ENCODE measurements around the gene CHD6.

Gene CHD6

GRCh38 chr20:41375846-41376245, 242.3 kb downstream of the CHD6 start:
- H3K9ac ChIP-seq (ENCODE audit: insufficient read length), result no peak overlapping the region
- no peaks in the 10 kb centered on the region for H3K9me3 ChIP-seq (ENCODE audit: low read depth, low read length)
- no peak overlapping the region for H3K4me3 ChIP-seq
- TF ChIP-seq FOXP2 (optimal IDR thresholded peaks at IDR 0.05; ENCODE audit: control extremely low read depth, extremely low read length, insufficient read depth) (no peak), POLR2AphosphoS5 (IDR thresholded peaks at IDR 0.05; ENCODE audit: borderline replicate concordance, low read depth, low read length) (no peak), EZH2 (IDR thresholded peaks at IDR 0.05) (no peak)
- DNase-seq (ENCODE audit: low read depth, low spot score), result no peak
- H3K27ac ChIP-seq, result no peak overlapping the region
- H3K36me3 ChIP-seq (ENCODE audit: insufficient read depth, low read length), result no peaks in the 10 kb centered on the region

- Histone ChIP-seq H3K9me3 (ENCODE audit: low read depth, low read length) (no peaks in the 10 kb centered on the region), H3K36me3 (ENCODE audit: insufficient read depth, low read length) (no peaks in the 10 kb centered on the region), H3K9ac (ENCODE audit: insufficient read length) (no peak overlapping the region), H3K4me3 (no peak overlapping the region), H3K27ac (no peak overlapping the region)
- TF ChIP-seq FOXP2 (optimal IDR thresholded peaks at IDR 0.05; ENCODE audit: control extremely low read depth, extremely low read length, insufficient read depth), result no peak
- TF ChIP-seq EZH2 (IDR thresholded peaks at IDR 0.05), result no peak
- TF ChIP-seq POLR2AphosphoS5 (IDR thresholded peaks at IDR 0.05; ENCODE audit: borderline replicate concordance, low read depth, low read length), result no peak
- DNase-seq (ENCODE audit: low read depth, low spot score), result no peak
Measured at GRCh38 chr20:41373931-41374920, 244.0 kb downstream of the CHD6 start.

GRCh38 chr20:41373251-41373783, 244.9 kb downstream of the CHD6 start:
- TF ChIP-seq POLR2AphosphoS5 (IDR thresholded peaks at IDR 0.05; ENCODE audit: borderline replicate concordance, low read depth, low read length) (no peak), EZH2 (IDR thresholded peaks at IDR 0.05) (no peak), FOXP2 (optimal IDR thresholded peaks at IDR 0.05; ENCODE audit: control extremely low read depth, extremely low read length, insufficient read depth) (no peak)
- Histone ChIP-seq H3K27ac (no peak overlapping the region), H3K9me3 (ENCODE audit: low read depth, low read length) (no peaks in the 10 kb centered on the region), H3K4me3 (no peak overlapping the region), H3K9ac (ENCODE audit: insufficient read length) (no peak overlapping the region), H3K36me3 (ENCODE audit: insufficient read depth, low read length) (no peaks in the 10 kb centered on the region)
- no peak for DNase-seq (ENCODE audit: low read depth, low spot score)

- Histone ChIP-seq H3K27ac (no peak overlapping the region), H3K36me3 (ENCODE audit: insufficient read depth, low read length) (no peaks in the 10 kb centered on the region), H3K9me3 (ENCODE audit: low read depth, low read length) (no peaks in the 10 kb centered on the region), H3K9ac (ENCODE audit: insufficient read length) (no peak overlapping the region), H3K4me3 (no peak overlapping the region)
- DNase-seq (ENCODE audit: low read depth, low spot score), result no peak
- TF ChIP-seq POLR2AphosphoS5 (IDR thresholded peaks at IDR 0.05; ENCODE audit: borderline replicate concordance, low read depth, low read length) (no peak), EZH2 (IDR thresholded peaks at IDR 0.05) (no peak), FOXP2 (optimal IDR thresholded peaks at IDR 0.05; ENCODE audit: control extremely low read depth, extremely low read length, insufficient read depth) (no peak)
Measured at GRCh38 chr20:41371371-41371770, 246.8 kb downstream of the CHD6 start.

- Histone ChIP-seq H3K9ac (ENCODE audit: insufficient read length) (no peak overlapping the region), H3K9me3 (ENCODE audit: low read depth, low read length) (no peaks in the 10 kb centered on the region), H3K4me3 (no peak overlapping the region), H3K27ac (no peak overlapping the region), H3K36me3 (ENCODE audit: insufficient read depth, low read length) (no peaks in the 10 kb centered on the region)
- no peak for DNase-seq (ENCODE audit: low read depth, low spot score)
- TF ChIP-seq EZH2 (IDR thresholded peaks at IDR 0.05), result no peak
- no peak for TF ChIP-seq FOXP2 (optimal IDR thresholded peaks at IDR 0.05; ENCODE audit: control extremely low read depth, extremely low read length, insufficient read depth)
- no peak for TF ChIP-seq POLR2AphosphoS5 (IDR thresholded peaks at IDR 0.05; ENCODE audit: borderline replicate concordance, low read depth, low read length)
Measured at GRCh38 chr20:41370176-41370575, 248.0 kb downstream of the CHD6 start.

GRCh38 chr20:41369673-41370072, 248.5 kb downstream of the CHD6 start:
- no peak overlapping the region for H3K9ac ChIP-seq (ENCODE audit: insufficient read length)
- no peak for DNase-seq (ENCODE audit: low read depth, low spot score)
- H3K36me3 ChIP-seq (ENCODE audit: insufficient read depth, low read length), result no peaks in the 10 kb centered on the region
- no peak overlapping the region for H3K4me3 ChIP-seq
- no peaks in the 10 kb centered on the region for H3K9me3 ChIP-seq (ENCODE audit: low read depth, low read length)
- no peak for TF ChIP-seq FOXP2 (optimal IDR thresholded peaks at IDR 0.05; ENCODE audit: control extremely low read depth, extremely low read length, insufficient read depth)
- TF ChIP-seq POLR2AphosphoS5 (IDR thresholded peaks at IDR 0.05; ENCODE audit: borderline replicate concordance, low read depth, low read length), result no peak
- TF ChIP-seq EZH2 (IDR thresholded peaks at IDR 0.05), result no peak
- H3K27ac ChIP-seq, result no peak overlapping the region

- Histone ChIP-seq H3K4me3 (no peak overlapping the region), H3K9me3 (ENCODE audit: low read depth, low read length) (no peaks in the 10 kb centered on the region), H3K27ac (no peak overlapping the region), H3K9ac (ENCODE audit: insufficient read length) (no peak overlapping the region), H3K36me3 (ENCODE audit: insufficient read depth, low read length) (no peaks in the 10 kb centered on the region)
- TF ChIP-seq POLR2AphosphoS5 (IDR thresholded peaks at IDR 0.05; ENCODE audit: borderline replicate concordance, low read depth, low read length), result no peak
- no peak for TF ChIP-seq EZH2 (IDR thresholded peaks at IDR 0.05)
- TF ChIP-seq FOXP2 (optimal IDR thresholded peaks at IDR 0.05; ENCODE audit: control extremely low read depth, extremely low read length, insufficient read depth), result no peak
- no peak for DNase-seq (ENCODE audit: low read depth, low spot score)
Measured at GRCh38 chr20:41367956-41368355, 250.2 kb downstream of the CHD6 start.

- Histone ChIP-seq H3K4me3 (no peak overlapping the region), H3K27ac (no peak overlapping the region), H3K9me3 (ENCODE audit: low read depth, low read length) (no peaks in the 10 kb centered on the region), H3K36me3 (ENCODE audit: insufficient read depth, low read length) (no peaks in the 10 kb centered on the region), H3K9ac (ENCODE audit: insufficient read length) (no peak overlapping the region)
- TF ChIP-seq POLR2AphosphoS5 (IDR thresholded peaks at IDR 0.05; ENCODE audit: borderline replicate concordance, low read depth, low read length) (no peak), EZH2 (IDR thresholded peaks at IDR 0.05) (no peak)
- no peak for DNase-seq (ENCODE audit: low read depth, low spot score)
Measured at GRCh38 chr20:41367393-41367695, 250.8 kb downstream of the CHD6 start.

Measured in SK-N-MC (cell line).